Liver (tissue), 9 donors: ENCODE measurements around the gene EPC2. TPM values are rescaled to one million over a fixed set of nuclear protein-coding genes. Genes with fewer than 3 reads are reported as not detected.

ENCODE experiments used
- DNase-seq: peaks from one replicate; pipeline ENCODE4 v3.0.0-alpha.2; 2017; ENCODE audit warnings: low spot score
- H3K27ac ChIP-seq, 2 donors: one replicate each; pipeline ENCODE4 v1.7.0; 2013; ENCODE audit warnings: inconsistent platforms in 2 of 2, low read length in 2 of 2, control low read depth in 1 of 2, low read depth in 1 of 2, mild to moderate bottlenecking in 1 of 2
- H3K27me3 ChIP-seq, 4 donors: one replicate each; pipeline versions ENCODE4 v1.6.1 to v1.7.0; 2013; ENCODE audit warnings: low read length in 3 of 4, inconsistent platforms in 1 of 4, mild to moderate bottlenecking in 1 of 4, moderate library complexity in 1 of 4; ENCODE audit not compliant: control insufficient read depth in 4 of 4, insufficient read depth in 4 of 4
- H3K36me3 ChIP-seq, 4 donors: one replicate each; pipeline versions ENCODE4 v1.6.1 to v1.7.0; 2013; ENCODE audit warnings: low read length in 3 of 4, mild to moderate bottlenecking in 3 of 4, low read depth in 1 of 4, moderate library complexity in 1 of 4; ENCODE audit not compliant: control insufficient read depth in 4 of 4, insufficient read depth in 3 of 4
- H3K4me1 ChIP-seq, 4 donors: one replicate each; pipeline versions ENCODE4 v1.6.1 to v1.7.0; 2013; ENCODE audit warnings: low read length in 3 of 4, mild to moderate bottlenecking in 3 of 4, moderate library complexity in 1 of 4; ENCODE audit not compliant: control insufficient read depth in 4 of 4, insufficient read depth in 4 of 4
- H3K4me3 ChIP-seq, 3 donors: one replicate each; pipeline versions ENCODE4 v1.6.1 to v1.7.0; 2013; ENCODE audit warnings: low read length in 3 of 3, control low read depth in 1 of 3, low read depth in 1 of 3, mild to moderate bottlenecking in 1 of 3
- H3K9ac ChIP-seq, 2 donors: one replicate each; pipeline ENCODE4 v1.7.0; 2013; ENCODE audit warnings: low read length in 2 of 2, mild to moderate bottlenecking in 2 of 2, moderate library complexity in 2 of 2, control low read depth in 1 of 2, low read depth in 1 of 2
- H3K9me3 ChIP-seq, 4 donors: one replicate each; pipeline versions ENCODE4 v1.6.1 to v1.7.0; 2013; ENCODE audit warnings: low read length in 3 of 4; ENCODE audit not compliant: control insufficient read depth in 4 of 4
- EGR1 ChIP-seq, 2 donors: IDR thresholded peaks; 2 replicates each; pipeline ENCODE4 v1.6.1; 2016 to 2018; ENCODE audit warnings: antibody characterized with exemption in 2 of 2, low read depth in 2 of 2
- FOXA1 ChIP-seq: IDR thresholded peaks from 2 replicates; pipeline ENCODE4 v1.6.1; 2016; ENCODE audit warnings: antibody characterized with exemption
- FOXA2 ChIP-seq: IDR thresholded peaks from 2 replicates; pipeline ENCODE4 v1.6.1; 2016; ENCODE audit warnings: antibody characterized with exemption
- GABPA ChIP-seq, 2 donors: IDR thresholded peaks in 1 of 2; conservative IDR thresholded peaks in 1 of 2; 2 replicates each; pipeline ENCODE4 v1.6.1; 2016; ENCODE audit warnings: antibody characterized with exemption in 2 of 2, mild to moderate bottlenecking in 1 of 2, moderate library complexity in 1 of 2
- HNF4A ChIP-seq, 2 donors: conservative IDR thresholded peaks; 2 replicates each; pipeline ENCODE4 v1.6.1; 2016; ENCODE audit warnings: antibody characterized with exemption in 2 of 2, mild to moderate bottlenecking in 2 of 2
- HNF4G ChIP-seq: IDR thresholded peaks from 2 replicates; pipeline ENCODE4 v1.6.1; 2016; ENCODE audit warnings: antibody characterized with exemption
- JUND ChIP-seq, 2 donors: IDR thresholded peaks; 2 replicates each; pipeline ENCODE4 v1.6.1; 2016; ENCODE audit warnings: antibody characterized with exemption in 2 of 2
- NR2F2 ChIP-seq: IDR thresholded peaks from 2 replicates; pipeline ENCODE4 v1.6.1; 2016; ENCODE audit warnings: antibody characterized with exemption
- RAD21 ChIP-seq, 2 donors: IDR thresholded peaks; 2 replicates each; pipeline ENCODE4 v1.6.1; 2016; ENCODE audit warnings: antibody characterized with exemption in 2 of 2, mild to moderate bottlenecking in 2 of 2
- RXRA ChIP-seq, 2 donors: IDR thresholded peaks; 2 replicates each; pipeline ENCODE4 v1.6.1; 2017 to 2018; ENCODE audit warnings: antibody characterized with exemption in 2 of 2, mild to moderate bottlenecking in 1 of 2
- SP1 ChIP-seq: IDR thresholded peaks from 2 replicates; pipeline ENCODE4 v1.6.1; 2018; ENCODE audit warnings: antibody characterized with exemption, mild to moderate bottlenecking
- TAF1 ChIP-seq: conservative IDR thresholded peaks from 2 replicates; pipeline ENCODE4 v1.6.1; 2016; ENCODE audit warnings: antibody characterized with exemption, mild to moderate bottlenecking
- YY1 ChIP-seq: IDR thresholded peaks from 2 replicates; pipeline ENCODE4 v1.6.1; 2016; ENCODE audit warnings: antibody characterized with exemption, mild to moderate bottlenecking
- whole genome bisulfite sequencing: extraction: QIAGEN DNeasy Blood & Tissue Kit; methylation state at CpG from one replicate; pipeline ENCODE4 v1.1.7; 2013; 5-methylcytosine and 5-hydroxymethylcytosine counted together
- polyA plus RNA-seq, 2 donors: library from polyadenylated mRNA; stranded (reverse) in 1 of 2; unstranded in 1 of 2; fragments of 200-250 nt in 1 of 2; fragments of >200 nt in 1 of 2; fragmentation: Nextera tagmentation in 1 of 2; extraction: Ambion mirVana in 1 of 2; gene quantifications; one replicate each; pipeline versions ENCODE4 v1.2.1 to v1.2.3, GENCODE V29; 2013 to 2015
- total RNA-seq, 2 donors: library from RNA; depleted of rRNA; stranded (reverse); fragments of >200 nt; gene quantifications; one replicate each; pipeline ENCODE4 v1.2.3, GENCODE V29; 2014
- TF ChIP-seq, protein P1 (sequence below): fragments of 150-350 bp; IDR thresholded peaks from 2 replicates; pipeline ENCODE4 v1.5.1; 2017; ENCODE audit warnings: improper control_type of control experiment, low read depth, low read length; ENCODE audit not compliant: missing input control
- TF ChIP-seq, protein P2 (sequence below): IDR thresholded peaks from 2 replicates; pipeline ENCODE4 v1.6.1; 2016; ENCODE audit warnings: antibody characterized with exemption, mild to moderate bottlenecking
- TF ChIP-seq, protein P3 (sequence below): IDR thresholded peaks from 2 replicates; pipeline ENCODE4 v1.6.1; 2016; ENCODE audit warnings: antibody characterized with exemption
- TF ChIP-seq, protein P4 (sequence below): IDR thresholded peaks from 2 replicates; pipeline ENCODE4 v1.6.1; 2016; ENCODE audit warnings: antibody characterized with exemption
- TF ChIP-seq, protein P5 (sequence below): IDR thresholded peaks from 2 replicates; pipeline ENCODE4 v1.6.1; 2016; ENCODE audit warnings: antibody characterized with exemption
- donor health status: healthy.
- donor health status: healthy.
- donor health status: healthy.
- donor health status: healthy.
- donor health status: healthy.

Gene EPC2
- total and polyA plus RNA-seq, 4 donors, result 2.8 to 17.7 (median 9.6) TPM

DNA sequence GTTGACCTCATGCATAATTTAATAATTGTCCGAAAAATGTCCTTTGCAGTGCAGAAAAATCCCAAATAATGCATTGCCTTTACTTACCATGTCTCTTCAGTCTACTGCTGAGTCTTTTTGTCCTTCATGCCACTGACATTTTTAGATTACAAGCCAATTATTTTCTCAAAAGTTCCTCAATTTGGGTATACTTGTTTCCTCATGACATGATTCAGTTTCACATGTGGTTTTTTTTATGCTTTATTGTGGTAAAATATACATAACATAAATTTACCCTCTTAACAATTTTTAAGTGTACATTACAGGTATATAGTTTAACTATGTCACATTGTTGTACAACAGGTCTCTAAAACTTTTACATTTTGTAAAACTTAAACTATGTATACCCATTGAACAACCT, 81.0 kb downstream of the EPC2 start:
- Histone ChIP-seq H3K9ac (no peak overlapping the region), H3K4me3 (no peak overlapping the region), H3K27ac (no peak overlapping the region), H3K4me1 (peaks cover 0 to 2% (median 0%) of the 10 kb centered on the region in 4 donors), H3K36me3 (peaks cover 0 to 2% (median 0%) of the 10 kb centered on the region in 4 donors), H3K9me3 (no peaks in the 10 kb centered on the region), H3K27me3 (no peaks in the 10 kb centered on the region)
- WGBS, result 96% methylated on average over 1 of the region's 1 CpG
- TF ChIP-seq RAD21 (IDR thresholded peaks at IDR 0.05) (no peak), FOXA2 (no peak), FOXA1 (no peak), TAF1 (no peak), JUND (IDR thresholded peaks at IDR 0.05) (no peak), HNF4A (conservative IDR thresholded peaks at IDR 0.05) (no peak), GABPA (IDR thresholded peaks at IDR 0.05 in 1 of 2, conservative IDR thresholded peaks at IDR 0.05 in 1 of 2) (no peak), EGR1 (IDR thresholded peaks at IDR 0.05; ENCODE audit: low read depth in 2 of 2) (no peak), RXRA (IDR thresholded peaks at IDR 0.05) (no peak), HNF4G (no peak), YY1 (no peak), NR2F2 (no peak), SP1 (no peak)
- TF ChIP-seq, protein P1, sequence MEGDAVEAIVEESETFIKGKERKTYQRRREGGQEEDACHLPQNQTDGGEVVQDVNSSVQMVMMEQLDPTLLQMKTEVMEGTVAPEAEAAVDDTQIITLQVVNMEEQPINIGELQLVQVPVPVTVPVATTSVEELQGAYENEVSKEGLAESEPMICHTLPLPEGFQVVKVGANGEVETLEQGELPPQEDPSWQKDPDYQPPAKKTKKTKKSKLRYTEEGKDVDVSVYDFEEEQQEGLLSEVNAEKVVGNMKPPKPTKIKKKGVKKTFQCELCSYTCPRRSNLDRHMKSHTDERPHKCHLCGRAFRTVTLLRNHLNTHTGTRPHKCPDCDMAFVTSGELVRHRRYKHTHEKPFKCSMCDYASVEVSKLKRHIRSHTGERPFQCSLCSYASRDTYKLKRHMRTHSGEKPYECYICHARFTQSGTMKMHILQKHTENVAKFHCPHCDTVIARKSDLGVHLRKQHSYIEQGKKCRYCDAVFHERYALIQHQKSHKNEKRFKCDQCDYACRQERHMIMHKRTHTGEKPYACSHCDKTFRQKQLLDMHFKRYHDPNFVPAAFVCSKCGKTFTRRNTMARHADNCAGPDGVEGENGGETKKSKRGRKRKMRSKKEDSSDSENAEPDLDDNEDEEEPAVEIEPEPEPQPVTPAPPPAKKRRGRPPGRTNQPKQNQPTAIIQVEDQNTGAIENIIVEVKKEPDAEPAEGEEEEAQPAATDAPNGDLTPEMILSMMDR, result no peak
- TF ChIP-seq, protein P2, sequence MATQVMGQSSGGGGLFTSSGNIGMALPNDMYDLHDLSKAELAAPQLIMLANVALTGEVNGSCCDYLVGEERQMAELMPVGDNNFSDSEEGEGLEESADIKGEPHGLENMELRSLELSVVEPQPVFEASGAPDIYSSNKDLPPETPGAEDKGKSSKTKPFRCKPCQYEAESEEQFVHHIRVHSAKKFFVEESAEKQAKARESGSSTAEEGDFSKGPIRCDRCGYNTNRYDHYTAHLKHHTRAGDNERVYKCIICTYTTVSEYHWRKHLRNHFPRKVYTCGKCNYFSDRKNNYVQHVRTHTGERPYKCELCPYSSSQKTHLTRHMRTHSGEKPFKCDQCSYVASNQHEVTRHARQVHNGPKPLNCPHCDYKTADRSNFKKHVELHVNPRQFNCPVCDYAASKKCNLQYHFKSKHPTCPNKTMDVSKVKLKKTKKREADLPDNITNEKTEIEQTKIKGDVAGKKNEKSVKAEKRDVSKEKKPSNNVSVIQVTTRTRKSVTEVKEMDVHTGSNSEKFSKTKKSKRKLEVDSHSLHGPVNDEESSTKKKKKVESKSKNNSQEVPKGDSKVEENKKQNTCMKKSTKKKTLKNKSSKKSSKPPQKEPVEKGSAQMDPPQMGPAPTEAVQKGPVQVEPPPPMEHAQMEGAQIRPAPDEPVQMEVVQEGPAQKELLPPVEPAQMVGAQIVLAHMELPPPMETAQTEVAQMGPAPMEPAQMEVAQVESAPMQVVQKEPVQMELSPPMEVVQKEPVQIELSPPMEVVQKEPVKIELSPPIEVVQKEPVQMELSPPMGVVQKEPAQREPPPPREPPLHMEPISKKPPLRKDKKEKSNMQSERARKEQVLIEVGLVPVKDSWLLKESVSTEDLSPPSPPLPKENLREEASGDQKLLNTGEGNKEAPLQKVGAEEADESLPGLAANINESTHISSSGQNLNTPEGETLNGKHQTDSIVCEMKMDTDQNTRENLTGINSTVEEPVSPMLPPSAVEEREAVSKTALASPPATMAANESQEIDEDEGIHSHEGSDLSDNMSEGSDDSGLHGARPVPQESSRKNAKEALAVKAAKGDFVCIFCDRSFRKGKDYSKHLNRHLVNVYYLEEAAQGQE, result no peak
- TF ChIP-seq, protein P3, sequence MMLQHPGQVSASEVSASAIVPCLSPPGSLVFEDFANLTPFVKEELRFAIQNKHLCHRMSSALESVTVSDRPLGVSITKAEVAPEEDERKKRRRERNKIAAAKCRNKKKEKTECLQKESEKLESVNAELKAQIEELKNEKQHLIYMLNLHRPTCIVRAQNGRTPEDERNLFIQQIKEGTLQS, result no peak
- TF ChIP-seq, protein P4, sequence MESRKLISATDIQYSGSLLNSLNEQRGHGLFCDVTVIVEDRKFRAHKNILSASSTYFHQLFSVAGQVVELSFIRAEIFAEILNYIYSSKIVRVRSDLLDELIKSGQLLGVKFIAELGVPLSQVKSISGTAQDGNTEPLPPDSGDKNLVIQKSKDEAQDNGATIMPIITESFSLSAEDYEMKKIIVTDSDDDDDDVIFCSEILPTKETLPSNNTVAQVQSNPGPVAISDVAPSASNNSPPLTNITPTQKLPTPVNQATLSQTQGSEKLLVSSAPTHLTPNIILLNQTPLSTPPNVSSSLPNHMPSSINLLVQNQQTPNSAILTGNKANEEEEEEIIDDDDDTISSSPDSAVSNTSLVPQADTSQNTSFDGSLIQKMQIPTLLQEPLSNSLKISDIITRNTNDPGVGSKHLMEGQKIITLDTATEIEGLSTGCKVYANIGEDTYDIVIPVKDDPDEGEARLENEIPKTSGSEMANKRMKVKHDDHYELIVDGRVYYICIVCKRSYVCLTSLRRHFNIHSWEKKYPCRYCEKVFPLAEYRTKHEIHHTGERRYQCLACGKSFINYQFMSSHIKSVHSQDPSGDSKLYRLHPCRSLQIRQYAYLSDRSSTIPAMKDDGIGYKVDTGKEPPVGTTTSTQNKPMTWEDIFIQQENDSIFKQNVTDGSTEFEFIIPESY, result no peak
- TF ChIP-seq, protein P5, sequence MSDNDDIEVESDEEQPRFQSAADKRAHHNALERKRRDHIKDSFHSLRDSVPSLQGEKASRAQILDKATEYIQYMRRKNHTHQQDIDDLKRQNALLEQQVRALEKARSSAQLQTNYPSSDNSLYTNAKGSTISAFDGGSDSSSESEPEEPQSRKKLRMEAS, result no peak
- no peak for DNase-seq
